GM19193 (cell line): Measurements from ENCODE around the gene LRRC74A.

Source experiments
- POLR2A ChIP-seq: IDR thresholded peaks from 4 replicates; pipeline ENCODE4 v1.6.1; 2011; ENCODE audit not compliant: insufficient read depth, insufficient read length; ENCODE audit errors: extremely low read depth

The LRRC74A gene

GRCh38 chr14:76916040-76916715 is 90.0 kb downstream of the LRRC74A start:
- no peak for TF ChIP-seq POLR2A

DNA sequence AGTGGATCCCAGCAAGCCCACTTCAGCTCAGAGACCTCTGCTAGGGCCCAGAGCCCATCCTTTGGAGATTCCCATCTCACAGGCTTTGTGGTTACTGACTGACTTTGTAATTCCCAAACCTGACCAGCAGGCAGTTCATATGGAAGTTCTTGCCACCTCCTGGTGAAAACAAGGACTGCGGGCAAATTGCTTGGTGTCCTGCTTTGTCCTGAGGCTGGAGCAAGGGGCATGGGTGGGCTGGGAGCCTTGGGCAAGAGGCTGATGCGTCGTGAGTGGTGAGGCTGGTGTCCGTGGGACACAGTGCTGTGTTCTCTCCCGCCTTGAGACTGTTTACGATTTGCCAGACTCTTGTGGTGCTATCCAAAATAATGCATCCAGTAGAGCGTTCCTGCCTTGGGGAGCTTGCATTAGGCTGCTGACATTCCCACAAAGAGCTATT is 91.0 kb downstream of the LRRC74A start:
- no peak for TF ChIP-seq POLR2A

- TF ChIP-seq POLR2A = no peak
These were observed 91.6 kb downstream of the LRRC74A start for GRCh38 chr14:76917745-76918255.

GRCh38 chr14:76918256-76918781 is 92.1 kb downstream of the LRRC74A start:
- no peak for TF ChIP-seq POLR2A

DNA sequence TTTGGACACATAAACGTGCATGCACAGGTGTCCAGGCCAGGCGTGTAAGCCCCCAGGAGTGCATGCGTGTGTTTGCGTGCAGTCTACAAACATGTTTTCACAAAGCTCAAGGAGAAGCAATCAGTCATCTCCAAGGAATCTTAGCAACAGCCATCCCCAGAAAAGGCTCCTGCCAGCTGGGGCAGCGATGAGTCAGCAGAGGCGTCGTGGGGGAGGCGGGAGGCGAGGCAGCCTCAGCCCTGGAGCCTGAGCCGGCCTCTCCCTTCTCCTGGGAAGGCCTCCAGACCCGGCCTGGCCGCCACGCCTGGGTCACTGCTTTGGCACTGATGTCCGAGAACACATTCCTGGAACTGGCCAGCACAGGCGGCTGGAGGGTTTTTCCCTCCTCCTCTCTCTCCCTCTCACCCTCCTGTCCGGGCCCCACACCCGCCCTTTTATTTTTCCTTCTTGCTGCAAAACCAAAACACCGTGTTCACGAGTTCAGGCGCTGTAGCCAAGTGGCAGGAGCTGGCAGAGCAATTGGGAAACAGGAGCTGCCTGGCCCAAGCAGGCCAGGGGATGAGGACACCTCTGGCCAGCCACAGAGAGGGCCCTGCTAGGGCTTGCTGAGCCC is 92.7 kb downstream of the LRRC74A start:
- no peak for TF ChIP-seq POLR2A
